Hepatocyte (in vitro differentiated cells): ENCODE results near the gene PCA3.

Source experiments
- EZH2 ChIP-seq: fragments of 200-600 bp; sonication (generic); IDR thresholded peaks from 2 replicates; pipeline ENCODE4 v1.6.1; 2016; ENCODE audit warnings: antibody characterized with exemption, mild to moderate bottlenecking, borderline replicate concordance
- TF ChIP-seq, protein P1 (sequence below): fragments of 200-600 bp; sonication (generic); IDR thresholded peaks from 2 replicates; pipeline ENCODE4 v1.5.1; 2016; ENCODE audit warnings: antibody characterized with exemption, mild to moderate bottlenecking; ENCODE audit not compliant: poor library complexity

DNA sequence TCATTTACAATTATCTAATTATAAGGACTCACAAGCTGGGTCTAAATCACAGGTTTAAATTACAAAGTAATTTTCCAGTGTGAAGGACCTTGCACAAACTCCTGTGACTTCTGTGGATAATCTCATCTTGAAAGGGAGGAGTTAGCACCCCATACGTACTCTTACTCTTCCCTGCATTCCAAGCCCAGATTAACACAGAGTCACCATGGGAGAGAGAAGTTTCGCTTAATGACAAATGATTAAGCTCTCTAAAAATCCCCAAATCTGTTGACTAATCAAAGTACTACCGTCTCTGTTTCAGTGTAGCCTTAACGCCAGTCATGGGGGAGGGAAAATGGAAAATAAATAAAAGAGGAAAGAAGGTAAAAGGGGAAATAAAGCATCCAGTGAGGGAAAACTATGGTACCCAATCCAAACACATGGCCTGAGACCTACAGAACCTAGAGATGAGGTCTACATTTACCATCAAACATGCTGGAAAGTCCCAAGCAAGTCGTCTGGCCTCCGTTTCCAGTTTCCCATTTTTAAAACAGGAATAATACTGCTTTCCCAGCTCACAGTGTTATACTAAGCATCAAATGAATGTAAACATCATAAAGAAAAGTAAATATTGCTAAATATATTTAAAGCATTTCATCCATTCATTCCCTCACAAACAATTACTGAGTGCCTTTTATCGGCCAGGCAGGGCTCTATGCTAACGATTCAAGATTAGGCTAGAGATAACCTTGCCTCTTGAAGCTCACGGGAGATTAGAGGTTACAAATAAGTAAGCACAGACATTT, 63.2 kb downstream of the PCA3 start:
- TF ChIP-seq, protein P1, sequence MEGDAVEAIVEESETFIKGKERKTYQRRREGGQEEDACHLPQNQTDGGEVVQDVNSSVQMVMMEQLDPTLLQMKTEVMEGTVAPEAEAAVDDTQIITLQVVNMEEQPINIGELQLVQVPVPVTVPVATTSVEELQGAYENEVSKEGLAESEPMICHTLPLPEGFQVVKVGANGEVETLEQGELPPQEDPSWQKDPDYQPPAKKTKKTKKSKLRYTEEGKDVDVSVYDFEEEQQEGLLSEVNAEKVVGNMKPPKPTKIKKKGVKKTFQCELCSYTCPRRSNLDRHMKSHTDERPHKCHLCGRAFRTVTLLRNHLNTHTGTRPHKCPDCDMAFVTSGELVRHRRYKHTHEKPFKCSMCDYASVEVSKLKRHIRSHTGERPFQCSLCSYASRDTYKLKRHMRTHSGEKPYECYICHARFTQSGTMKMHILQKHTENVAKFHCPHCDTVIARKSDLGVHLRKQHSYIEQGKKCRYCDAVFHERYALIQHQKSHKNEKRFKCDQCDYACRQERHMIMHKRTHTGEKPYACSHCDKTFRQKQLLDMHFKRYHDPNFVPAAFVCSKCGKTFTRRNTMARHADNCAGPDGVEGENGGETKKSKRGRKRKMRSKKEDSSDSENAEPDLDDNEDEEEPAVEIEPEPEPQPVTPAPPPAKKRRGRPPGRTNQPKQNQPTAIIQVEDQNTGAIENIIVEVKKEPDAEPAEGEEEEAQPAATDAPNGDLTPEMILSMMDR: no peak
- no peak for TF ChIP-seq EZH2
